ENCODE results near the gene TMEM229B. TPM values are rescaled to one million over a fixed set of nuclear protein-coding genes. Genes with fewer than 3 reads are reported as not detected.

Gene TMEM229B
- total RNA-seq, 2 donors from 2014 or later, result 1.3 to 2.9 TPM

DNA sequence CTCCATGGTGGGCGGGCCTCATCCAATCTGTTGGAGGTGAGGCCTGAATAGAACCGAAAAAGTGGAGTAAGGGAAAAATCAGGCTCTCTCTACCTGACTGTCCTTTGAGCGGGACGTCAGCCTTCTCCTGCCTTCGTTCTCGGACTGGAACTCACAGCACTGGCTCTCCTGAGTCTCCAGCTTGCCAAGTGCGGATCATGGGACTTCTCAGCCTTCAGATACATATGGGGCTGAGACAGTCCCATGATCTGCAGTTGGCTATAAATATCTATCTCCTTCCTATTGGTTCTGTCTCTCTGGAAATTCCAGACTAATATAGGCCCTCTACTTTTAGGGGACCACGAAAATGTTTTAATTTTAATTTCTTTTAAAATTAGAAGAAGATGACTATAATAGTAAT, 46.8 kb downstream of the TMEM229B start:
- Histone ChIP-seq H3K27ac (no peak overlapping the region), H3K4me3 (no peak overlapping the region), H3K4me1 (peaks cover 0 to 3% of the 10 kb centered on the region in 2 donors), H3K36me3 (no peaks in the 10 kb centered on the region), H3K27me3 (no peaks in the 10 kb centered on the region), H3K9me3 (no peaks in the 10 kb centered on the region)
- TF ChIP-seq, protein P1, sequence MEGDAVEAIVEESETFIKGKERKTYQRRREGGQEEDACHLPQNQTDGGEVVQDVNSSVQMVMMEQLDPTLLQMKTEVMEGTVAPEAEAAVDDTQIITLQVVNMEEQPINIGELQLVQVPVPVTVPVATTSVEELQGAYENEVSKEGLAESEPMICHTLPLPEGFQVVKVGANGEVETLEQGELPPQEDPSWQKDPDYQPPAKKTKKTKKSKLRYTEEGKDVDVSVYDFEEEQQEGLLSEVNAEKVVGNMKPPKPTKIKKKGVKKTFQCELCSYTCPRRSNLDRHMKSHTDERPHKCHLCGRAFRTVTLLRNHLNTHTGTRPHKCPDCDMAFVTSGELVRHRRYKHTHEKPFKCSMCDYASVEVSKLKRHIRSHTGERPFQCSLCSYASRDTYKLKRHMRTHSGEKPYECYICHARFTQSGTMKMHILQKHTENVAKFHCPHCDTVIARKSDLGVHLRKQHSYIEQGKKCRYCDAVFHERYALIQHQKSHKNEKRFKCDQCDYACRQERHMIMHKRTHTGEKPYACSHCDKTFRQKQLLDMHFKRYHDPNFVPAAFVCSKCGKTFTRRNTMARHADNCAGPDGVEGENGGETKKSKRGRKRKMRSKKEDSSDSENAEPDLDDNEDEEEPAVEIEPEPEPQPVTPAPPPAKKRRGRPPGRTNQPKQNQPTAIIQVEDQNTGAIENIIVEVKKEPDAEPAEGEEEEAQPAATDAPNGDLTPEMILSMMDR (IDR thresholded peaks at IDR 0.05), result no peak
- no peak for DNase-seq (ENCODE audit: low spot score)

DNA sequence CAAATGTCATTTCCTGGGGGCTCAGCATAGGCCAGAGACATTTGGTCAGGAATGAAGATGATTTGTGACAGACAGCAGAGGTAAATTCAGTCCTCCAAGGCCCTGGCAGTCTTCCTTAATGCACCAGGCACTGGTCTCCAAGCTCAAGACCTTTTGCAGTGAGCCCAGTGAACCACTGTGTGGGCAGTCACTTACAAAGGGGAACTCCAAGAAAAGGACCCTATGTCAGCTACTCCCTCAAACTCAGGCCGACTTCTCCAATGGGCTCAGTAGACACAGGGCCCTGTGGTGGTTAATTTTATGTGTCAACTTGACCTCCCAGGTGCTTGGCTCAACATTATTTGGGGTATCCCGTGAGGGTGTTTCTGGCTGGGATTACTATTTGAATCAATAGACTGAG, 47.3 kb downstream of the TMEM229B start:
- no peaks in the 10 kb centered on the region for H3K27me3 ChIP-seq
- no peak overlapping the region for H3K4me3 ChIP-seq
- H3K9me3 ChIP-seq, result no peaks in the 10 kb centered on the region
- H3K36me3 ChIP-seq, result no peaks in the 10 kb centered on the region
- TF ChIP-seq, protein P1 (IDR thresholded peaks at IDR 0.05), result no peak
- H3K27ac ChIP-seq, result no peak overlapping the region
- DNase-seq (ENCODE audit: low spot score), result no peak
- H3K4me1 ChIP-seq, result no peaks in the 10 kb centered on the region

DNA sequence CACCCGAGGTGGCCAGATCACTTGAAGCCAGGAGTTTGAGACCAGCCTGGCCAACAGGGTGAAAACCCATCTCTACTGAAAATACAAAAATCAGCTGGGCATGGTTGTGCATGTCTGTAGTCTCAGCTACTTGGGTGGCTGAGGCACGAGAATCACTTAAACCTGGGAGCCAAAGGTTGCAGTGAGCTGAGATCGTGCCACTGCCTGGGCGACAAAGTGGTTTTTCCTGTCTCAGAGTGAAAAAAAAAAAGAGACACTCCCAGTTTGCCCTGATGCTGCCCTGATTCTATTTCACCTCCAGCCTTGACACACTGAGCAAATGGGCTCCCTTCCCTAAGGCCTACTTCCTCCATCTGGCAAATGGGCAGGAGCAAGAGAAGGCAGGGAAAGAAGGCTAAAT, 48.0 kb downstream of the TMEM229B start:
- Histone ChIP-seq H3K4me3 (no peak overlapping the region), H3K27ac (no peak overlapping the region), H3K27me3 (no peaks in the 10 kb centered on the region), H3K36me3 (no peaks in the 10 kb centered on the region), H3K9me3 (no peaks in the 10 kb centered on the region), H3K4me1 (no peaks in the 10 kb centered on the region)
- no peak for DNase-seq (ENCODE audit: low spot score)
- TF ChIP-seq, protein P1 (IDR thresholded peaks at IDR 0.05), result no peak

DNA sequence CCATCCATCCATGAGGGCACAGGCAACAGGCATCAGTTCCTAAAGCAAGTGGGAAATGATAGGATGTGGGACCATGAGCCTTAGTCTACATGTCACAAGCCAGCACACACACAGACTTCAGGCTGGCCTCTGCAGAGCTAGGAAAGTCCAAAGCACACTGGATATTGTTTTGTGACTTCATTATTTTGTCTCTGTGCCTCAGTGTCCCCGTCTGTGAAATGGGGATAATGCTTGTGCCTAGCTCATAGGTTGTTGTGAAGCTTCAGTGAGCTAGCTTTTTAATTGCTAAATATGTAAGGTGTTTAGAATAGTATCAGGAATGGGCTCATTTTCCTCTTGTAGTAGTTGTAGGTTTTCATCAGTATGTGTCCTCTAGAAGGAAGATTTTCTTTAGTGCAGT, 49.6 kb downstream of the TMEM229B start:
- no peaks in the 10 kb centered on the region for H3K36me3 ChIP-seq
- no peak overlapping the region for H3K27ac ChIP-seq
- TF ChIP-seq, protein P1 (IDR thresholded peaks at IDR 0.05), result no peak
- no peaks in the 10 kb centered on the region for H3K27me3 ChIP-seq
- H3K4me1 ChIP-seq, result no peaks in the 10 kb centered on the region
- no peak for DNase-seq (ENCODE audit: low spot score)
- H3K4me3 ChIP-seq, result no peak overlapping the region
- H3K9me3 ChIP-seq, result no peaks in the 10 kb centered on the region

DNA sequence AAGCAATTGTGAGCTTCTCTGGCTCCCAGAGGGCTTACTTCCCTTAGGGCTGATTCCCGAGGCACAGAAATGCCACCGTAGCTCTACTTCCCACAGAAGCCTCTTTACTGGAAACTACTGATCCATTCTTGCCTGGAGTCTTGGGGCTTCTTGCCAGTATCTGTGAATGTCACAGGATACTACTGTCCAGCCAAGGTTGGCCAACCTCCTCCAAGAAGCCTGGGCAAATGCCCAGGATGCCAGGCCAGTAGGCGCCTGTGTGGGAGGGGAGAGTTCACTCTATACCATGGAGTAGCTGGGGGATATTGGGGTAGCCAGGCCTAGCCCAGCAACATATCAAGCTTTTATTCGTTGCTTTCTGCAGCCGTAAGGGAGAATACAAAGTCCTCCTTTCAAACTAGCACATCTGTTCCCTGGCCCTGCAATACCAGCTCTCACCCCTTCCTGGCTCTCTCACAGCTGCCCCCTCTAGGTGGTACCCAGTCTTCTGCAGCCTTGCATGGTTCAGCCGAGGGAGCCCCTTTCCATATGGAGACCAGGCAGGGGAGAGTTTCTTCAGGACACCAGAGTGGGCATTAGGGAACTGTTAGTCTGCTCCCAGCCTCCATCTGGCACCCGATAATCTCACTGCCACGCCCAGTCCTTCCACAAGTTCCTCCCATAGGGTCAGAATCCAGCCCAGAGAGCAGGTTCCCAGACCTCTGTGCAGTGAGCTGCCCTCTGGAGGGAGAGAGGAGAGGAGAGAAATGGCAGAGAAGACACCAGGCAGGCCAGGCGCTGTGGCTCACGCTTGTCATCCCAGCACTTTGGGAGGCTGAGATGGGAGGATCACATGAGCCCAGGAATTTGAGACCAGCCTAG, 52.3 kb downstream of the TMEM229B start:
- no peak overlapping the region for H3K4me3 ChIP-seq
- H3K9me3 ChIP-seq, result no peaks in the 10 kb centered on the region
- H3K27ac ChIP-seq, result no peak overlapping the region
- no peaks in the 10 kb centered on the region for H3K27me3 ChIP-seq
- no peak for DNase-seq (ENCODE audit: low spot score)
- no peaks in the 10 kb centered on the region for H3K4me1 ChIP-seq
- TF ChIP-seq, protein P1 (IDR thresholded peaks at IDR 0.05), result no peak
- H3K36me3 ChIP-seq, result no peaks in the 10 kb centered on the region

DNA sequence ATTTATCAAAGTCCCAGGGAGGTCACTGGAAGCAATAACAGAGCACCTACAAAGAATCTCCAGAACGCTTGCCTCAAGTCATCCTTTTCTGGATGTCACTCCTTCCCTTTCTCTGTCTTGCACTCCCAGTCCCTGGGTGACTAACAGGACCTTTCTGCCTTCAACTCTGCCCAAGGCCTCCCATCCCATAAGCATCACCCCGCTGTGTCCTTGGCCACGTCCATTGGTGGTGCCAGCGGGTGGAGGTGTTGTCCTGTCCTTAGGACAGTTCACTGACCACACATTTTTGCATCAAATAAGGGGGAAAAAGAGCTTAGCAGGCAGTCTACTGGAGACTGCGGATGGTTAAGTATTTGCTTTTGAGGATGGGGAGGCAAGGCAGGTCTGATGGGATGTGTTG, 52.9 kb downstream of the TMEM229B start:
- Histone ChIP-seq H3K27me3 (no peaks in the 10 kb centered on the region), H3K9me3 (no peaks in the 10 kb centered on the region), H3K36me3 (no peaks in the 10 kb centered on the region), H3K4me1 (no peaks in the 10 kb centered on the region), H3K27ac (no peak overlapping the region), H3K4me3 (no peak overlapping the region)
- DNase-seq (ENCODE audit: low spot score), result no peak
- TF ChIP-seq, protein P1 (IDR thresholded peaks at IDR 0.05), result no peak
